GM12873 (cell line): ENCODE data around the gene PM20D2.

Source experiments
- TF ChIP-seq, protein P1 (sequence below): IDR thresholded peaks from 2 replicates; pipeline ENCODE4 v1.5.1; 2012; ENCODE audit warnings: low read depth, mild to moderate bottlenecking, moderate library complexity, low read length, control low read depth; ENCODE audit not compliant: insufficient read depth; ENCODE audit errors: missing control alignments

PM20D2 gene

GRCh38 chr6:89133981-89134380 lies 11.9 kb upstream of the PM20D2 start:
- TF ChIP-seq, protein P1, sequence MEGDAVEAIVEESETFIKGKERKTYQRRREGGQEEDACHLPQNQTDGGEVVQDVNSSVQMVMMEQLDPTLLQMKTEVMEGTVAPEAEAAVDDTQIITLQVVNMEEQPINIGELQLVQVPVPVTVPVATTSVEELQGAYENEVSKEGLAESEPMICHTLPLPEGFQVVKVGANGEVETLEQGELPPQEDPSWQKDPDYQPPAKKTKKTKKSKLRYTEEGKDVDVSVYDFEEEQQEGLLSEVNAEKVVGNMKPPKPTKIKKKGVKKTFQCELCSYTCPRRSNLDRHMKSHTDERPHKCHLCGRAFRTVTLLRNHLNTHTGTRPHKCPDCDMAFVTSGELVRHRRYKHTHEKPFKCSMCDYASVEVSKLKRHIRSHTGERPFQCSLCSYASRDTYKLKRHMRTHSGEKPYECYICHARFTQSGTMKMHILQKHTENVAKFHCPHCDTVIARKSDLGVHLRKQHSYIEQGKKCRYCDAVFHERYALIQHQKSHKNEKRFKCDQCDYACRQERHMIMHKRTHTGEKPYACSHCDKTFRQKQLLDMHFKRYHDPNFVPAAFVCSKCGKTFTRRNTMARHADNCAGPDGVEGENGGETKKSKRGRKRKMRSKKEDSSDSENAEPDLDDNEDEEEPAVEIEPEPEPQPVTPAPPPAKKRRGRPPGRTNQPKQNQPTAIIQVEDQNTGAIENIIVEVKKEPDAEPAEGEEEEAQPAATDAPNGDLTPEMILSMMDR: no peak

DNA sequence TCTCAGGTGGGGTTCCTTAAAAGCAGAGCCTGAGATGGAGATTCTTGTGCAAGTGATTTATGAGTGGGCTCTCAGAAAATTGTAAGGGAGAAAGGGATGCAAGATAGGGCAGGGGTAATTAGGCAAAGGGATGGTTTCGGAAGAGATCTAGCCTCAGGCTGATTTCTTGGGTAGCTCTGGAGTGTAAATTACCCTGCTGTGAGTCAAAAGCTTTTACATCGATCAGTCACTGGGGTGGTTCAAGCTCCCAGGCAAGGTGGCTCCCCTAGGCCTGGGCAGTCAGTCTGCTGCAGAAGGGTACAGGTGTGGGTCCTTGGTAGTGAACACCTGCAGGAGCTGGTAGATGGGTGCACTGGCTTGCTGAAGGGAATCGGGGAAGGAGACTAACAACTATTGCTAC lies 11.1 kb upstream of the PM20D2 start:
- TF ChIP-seq, protein P1: no peak

- TF ChIP-seq, protein P1: no peak
Measured at GRCh38 chr6:89138173-89138572, 7.7 kb upstream of the PM20D2 start.

GRCh38 chr6:89139509-89140346 lies 6.1 kb upstream of the PM20D2 start:
- TF ChIP-seq, protein P1: no peak

DNA sequence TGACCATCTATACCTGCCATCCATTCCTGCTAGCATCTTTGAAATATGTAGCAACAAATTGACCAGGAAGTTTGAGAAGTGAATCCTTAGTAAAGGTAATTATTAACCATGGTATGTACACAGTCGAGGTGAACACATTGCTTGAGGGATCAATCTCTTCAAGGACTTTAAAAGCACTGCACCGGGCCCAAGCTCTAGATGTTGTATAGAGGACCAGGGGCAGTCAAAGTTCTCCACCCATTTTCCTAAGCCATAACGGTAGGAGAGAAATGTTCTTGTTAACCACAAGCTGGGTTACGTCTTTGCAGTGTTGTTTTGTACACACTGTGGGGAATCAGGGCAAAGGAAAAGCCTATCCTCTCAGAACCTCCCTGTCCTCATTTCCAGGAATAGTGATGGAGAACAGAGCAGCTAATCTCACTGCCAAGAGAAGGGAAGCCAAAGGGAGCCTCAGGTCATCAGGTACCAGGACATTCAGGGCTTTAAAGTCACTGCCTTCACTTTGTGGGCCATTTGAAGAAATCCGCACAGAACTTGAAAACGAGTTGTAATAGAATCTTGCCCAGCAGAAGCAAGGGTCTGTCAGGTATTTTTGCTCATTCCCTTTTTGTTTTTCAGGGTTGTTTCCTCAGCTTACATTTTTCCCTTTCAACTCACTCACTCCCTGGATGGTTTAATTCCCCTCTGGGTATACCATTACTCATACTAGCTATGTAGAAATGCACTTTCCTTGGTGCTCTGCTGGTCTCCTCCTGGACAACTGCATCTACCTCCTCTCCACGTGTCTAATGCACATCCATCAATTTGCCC lies 5.3 kb upstream of the PM20D2 start:
- TF ChIP-seq, protein P1: no peak

- TF ChIP-seq, protein P1: no peak
Measured at GRCh38 chr6:89144354-89144906, 1.4 kb upstream of the PM20D2 start.
